Tibial artery (tissue), 4 donors: ENCODE results near the gene PTPRS.

ENCODE experiments used
- DNase-seq, 2 donors: peaks; one replicate each; pipeline ENCODE4 v3.0.0-alpha.2; 2019
- H3K27ac ChIP-seq, 2 donors: fragments of 200-600 bp; sonication (generic) in 1 of 2; 1 replicate in 1 of 2; 2 replicates in 1 of 2; pipeline ENCODE4 v1.5.1; 2018 to 2019; ENCODE audit warnings: mild to moderate bottlenecking in 1 of 2
- H3K27me3 ChIP-seq, 2 donors: fragments of 200-600 bp; sonication (generic) in 1 of 2; one replicate each; pipeline versions ENCODE4 v1.5.1 to v1.6.0; 2016 to 2019
- H3K36me3 ChIP-seq, 3 donors: fragments of 200-600 bp; sonication (generic) in 2 of 3; one replicate each; pipeline ENCODE4 v1.5.1; 2016 to 2019; ENCODE audit warnings: mild to moderate bottlenecking in 2 of 3
- H3K4me1 ChIP-seq, 4 donors: fragments of 200-600 bp; sonication (generic) in 2 of 4; 1 replicate in 3 of 4; 2 replicates in 1 of 4; pipeline ENCODE4 v1.5.1; 2016 to 2019
- H3K4me3 ChIP-seq, 2 donors: fragments of 200-600 bp; sonication (generic) in 1 of 2; 1 replicate in 1 of 2; 2 replicates in 1 of 2; pipeline ENCODE4 v1.5.1; 2018 to 2019; ENCODE audit warnings: mild to moderate bottlenecking in 2 of 2
- H3K9me3 ChIP-seq, 3 donors: fragments of 200-600 bp; sonication (generic) in 1 of 3; one replicate each; pipeline ENCODE4 v1.5.1; 2016 to 2019
- CTCF ChIP-seq, 2 experiments: fragments of 200-600 bp in 1 of 2; fragments of 450-650 bp in 1 of 2; IDR thresholded peaks; one replicate each; pipeline ENCODE4 v1.5.1; 2017 to 2019; ENCODE audit warnings: antibody characterized with exemption in 2 of 2, mild to moderate bottlenecking in 1 of 2, moderate library complexity in 1 of 2
- intact Hi-C: fragments of 100-400 bp; cut with DNase I; formaldehyde crosslinking; loops from one replicate; pipeline ENCODE4 v1.15.0; 2023; ENCODE audit warnings: low total_unique reads

The PTPRS gene

GRCh38 chr19:5357584-5357983 is 17.0 kb upstream of the PTPRS start:
- Histone ChIP-seq H3K9me3 (no peaks in the 10 kb centered on the region), H3K27me3 (peaks cover 0 to 79% of the 10 kb centered on the region in 2 donors), H3K4me1 (no peaks in the 10 kb centered on the region), H3K4me3 (no peak overlapping the region), H3K36me3 (no peaks in the 10 kb centered on the region), H3K27ac (no peak overlapping the region)
- no peak for TF ChIP-seq CTCF (IDR thresholded peaks at IDR 0.05)
- intact Hi-C loops = no loop called here
- DNase-seq = no peak

GRCh38 chr19:5356918-5357317 is 16.3 kb upstream of the PTPRS start:
- no peaks in the 10 kb centered on the region for H3K9me3 ChIP-seq
- no peaks in the 10 kb centered on the region for H3K4me1 ChIP-seq
- intact Hi-C loops = no loop called here
- H3K36me3 ChIP-seq = no peaks in the 10 kb centered on the region
- no peak for DNase-seq
- no peak overlapping the region for H3K4me3 ChIP-seq
- no peak overlapping the region for H3K27ac ChIP-seq
- no peak for TF ChIP-seq CTCF (IDR thresholded peaks at IDR 0.05)
- H3K27me3 ChIP-seq = peaks cover 0 to 84% of the 10 kb centered on the region in 2 donors

GRCh38 chr19:5356428-5356827 is 15.8 kb upstream of the PTPRS start:
- Histone ChIP-seq H3K27me3 (peaks cover 0 to 88% of the 10 kb centered on the region in 2 donors), H3K9me3 (no peaks in the 10 kb centered on the region), H3K4me3 (no peak overlapping the region), H3K27ac (no peak overlapping the region), H3K4me1 (no peaks in the 10 kb centered on the region), H3K36me3 (no peaks in the 10 kb centered on the region)
- intact Hi-C loops = no loop called here
- DNase-seq = no peak
- no peak for TF ChIP-seq CTCF (IDR thresholded peaks at IDR 0.05)

- no peaks in the 10 kb centered on the region for H3K9me3 ChIP-seq
- H3K27ac ChIP-seq = no peak overlapping the region
- intact Hi-C loops = no loop called here
- DNase-seq = no peak
- H3K27me3 ChIP-seq = peaks cover 0 to 85% of the 10 kb centered on the region in 2 donors
- H3K4me3 ChIP-seq = no peak overlapping the region
- no peak for TF ChIP-seq CTCF (IDR thresholded peaks at IDR 0.05)
- H3K4me1 ChIP-seq = no peaks in the 10 kb centered on the region
- H3K36me3 ChIP-seq = no peaks in the 10 kb centered on the region
These were observed 15.1 kb upstream of the PTPRS start for GRCh38 chr19:5355693-5356092.

- Histone ChIP-seq H3K27ac (no peak overlapping the region), H3K9me3 (no peaks in the 10 kb centered on the region), H3K27me3 (peaks cover 0 to 82% of the 10 kb centered on the region in 2 donors), H3K4me1 (no peaks in the 10 kb centered on the region), H3K4me3 (no peak overlapping the region), H3K36me3 (no peaks in the 10 kb centered on the region)
- intact Hi-C loops = no loop called here
- DNase-seq = no peak
- TF ChIP-seq CTCF (IDR thresholded peaks at IDR 0.05) = no peak
These were observed 14.5 kb upstream of the PTPRS start for GRCh38 chr19:5355076-5355475.

GRCh38 chr19:5354403-5354802 is 13.8 kb upstream of the PTPRS start:
- Histone ChIP-seq H3K4me1 (no peaks in the 10 kb centered on the region), H3K27me3 (peaks cover 0 to 76% of the 10 kb centered on the region in 2 donors), H3K36me3 (no peaks in the 10 kb centered on the region), H3K27ac (no peak overlapping the region), H3K4me3 (no peak overlapping the region), H3K9me3 (no peaks in the 10 kb centered on the region)
- TF ChIP-seq CTCF (IDR thresholded peaks at IDR 0.05) = no peak
- no peak for DNase-seq
- intact Hi-C loops = no loop called here
